K562 (cell line): ENCODE results near the gene PPP1R15B. TPM values are rescaled to one million over a fixed set of nuclear protein-coding genes. Genes with fewer than 3 reads are reported as not detected.

Experiments used
- ATAC-seq: fragments of 200-7000 bp; cut with Tn5 transposase; 3 replicates; pipeline ENCODE4 v1.9.1; 2020; ENCODE audit warnings: moderate library complexity
- BruUV-seq: library from RNA; stranded (reverse); fragments of 400-500 nt; replicated peaks from 2 replicates; lab custom pipeline; 2021; lab: Mats Ljungman, UMichigan
- CTCF ChIA-PET: fragments of 300-600 bp; formaldehyde crosslinking; extraction: SDS; loops from one replicate; lab custom pipeline; 2021; ENCODE audit warnings: low intra/inter-chr PET ratio; lab: Yijun Ruan, JAX
- POLR2A ChIA-PET: fragments of 300-600, 350-650 bp; sonication (Branson Sonifier 250); formaldehyde crosslinking; extraction: SDS; loops from one replicate; lab custom pipeline; 2021; ENCODE audit warnings: antibody characterized with exemption, inconsistent platforms; lab: Yijun Ruan, JAX
- DNase-seq, 4 experiments: peaks; one replicate each; pipeline versions ENCODE4 v3.0.0 to v3.0.0-alpha.2; 2011 to 2018; ENCODE audit warnings: low spot score in 3 of 4, mixed read lengths in 3 of 4; ENCODE audit errors: extremely low read depth in 1 of 4
- FAIRE-seq: peaks from 2 replicates; lab custom pipeline; 2011; peaks lifted over from hg19 to GRCh38; lab: Jason Lieb, UNC
- H2AFZ ChIP-seq: 2 replicates; pipeline ENCODE4 v1.6.0; 2011; ENCODE audit warnings: low read depth, low read length, control low read depth, inconsistent platforms
- H3K27ac ChIP-seq: fragments of 200-600 bp; 3 replicates; pipeline ENCODE4 v1.8.0; 2011; ENCODE audit warnings: low read depth, mild to moderate bottlenecking, control low read depth, inconsistent platforms, low read length, moderate library complexity, mixed read lengths; ENCODE audit errors: extremely low read depth
- H3K27me3 ChIP-seq, 2 experiments: fragments of 300-600 bp in 1 of 2; 2 replicates in 1 of 2; 3 replicates in 1 of 2; pipeline versions ENCODE4 v1.6.0 to v1.8.0; 2011; ENCODE audit warnings: inconsistent platforms in 2 of 2, low read length in 2 of 2, mild to moderate bottlenecking in 1 of 2, mixed read lengths in 1 of 2, moderate library complexity in 1 of 2; ENCODE audit not compliant: control insufficient read depth in 2 of 2, insufficient read depth in 2 of 2
- H3K36me3 ChIP-seq: fragments of 300-600 bp; 3 replicates; pipeline ENCODE4 v1.8.0; 2011; ENCODE audit warnings: mild to moderate bottlenecking, low read length, inconsistent platforms; ENCODE audit not compliant: control insufficient read depth, insufficient read depth
- H3K4me1 ChIP-seq, 2 experiments: fragments of 200-600 bp in 1 of 2; replicated peaks in 1 of 2; 2 replicates in 1 of 2; 3 replicates in 1 of 2; pipeline versions ENCODE4 v1.5.1 to v1.8.0; 2011; ENCODE audit warnings: inconsistent platforms in 2 of 2, low read length in 2 of 2, mild to moderate bottlenecking in 1 of 2, mixed read lengths in 1 of 2, moderate library complexity in 1 of 2; ENCODE audit not compliant: control insufficient read depth in 2 of 2, insufficient read depth in 2 of 2
- H3K4me2 ChIP-seq: 2 replicates; pipeline ENCODE4 v1.6.1; 2011; ENCODE audit warnings: low read length, control low read depth, inconsistent platforms, mixed read lengths; ENCODE audit not compliant: insufficient read depth
- H3K4me3 ChIP-seq: fragments of 200-600 bp; sonication (generic), shearing (Covaris generic); 2 replicates; pipeline ENCODE4 v1.5.1; 2016; ENCODE audit warnings: control low read depth, inconsistent platforms
- H3K79me2 ChIP-seq: fragments of 200-600 bp; 3 replicates; pipeline ENCODE4 v1.8.0; 2011; ENCODE audit warnings: low read length, inconsistent platforms; ENCODE audit not compliant: control insufficient read depth, insufficient read depth
- H3K9ac ChIP-seq, 2 experiments: 2 replicates each; pipeline versions ENCODE4 v1.6.0 to v1.6.1; 2011; ENCODE audit warnings: low read depth in 2 of 2, low read length in 2 of 2, control low read depth in 1 of 2, inconsistent platforms in 1 of 2, mild to moderate bottlenecking in 1 of 2, mixed read lengths in 1 of 2; ENCODE audit not compliant: insufficient read depth in 1 of 2
- H3K9me1 ChIP-seq: one replicate; pipeline ENCODE4 v1.6.0; 2011; ENCODE audit warnings: inconsistent platforms, mild to moderate bottlenecking, low read length, moderate library complexity; ENCODE audit not compliant: control insufficient read depth, insufficient read depth
- H3K9me3 ChIP-seq: replicated peaks from 2 replicates; pipeline ENCODE4 v1.5.1; 2011; ENCODE audit warnings: low read depth, low read length, inconsistent platforms; ENCODE audit not compliant: control insufficient read depth, insufficient read depth
- H4K20me1 ChIP-seq: replicated peaks from 2 replicates; pipeline ENCODE4 v1.6.1; 2011; ENCODE audit warnings: low read length, inconsistent platforms, mixed read lengths; ENCODE audit not compliant: control insufficient read depth, insufficient read depth
- BRF1 ChIP-seq: IDR thresholded peaks from 3 replicates; pipeline ENCODE4 v1.6.1; 2011; ENCODE audit warnings: borderline replicate concordance, mild to moderate bottlenecking; ENCODE audit not compliant: insufficient read length; ENCODE audit errors: extremely low read depth
- DACH1 ChIP-seq: fragments of 450-650 bp; IDR thresholded peaks from 2 replicates; pipeline ENCODE4 v1.6.1; 2018; ENCODE audit not compliant: partially characterized antibody
- EP400 ChIP-seq: fragments of 450-650 bp; IDR thresholded peaks from 2 replicates; pipeline ENCODE4 v1.6.1; 2017; ENCODE audit warnings: antibody characterized with exemption, mild to moderate bottlenecking, moderate library complexity
- ETV6 ChIP-seq, 3 experiments: fragments of 150-350 bp in 1 of 3; sonication (generic) in 1 of 3; formaldehyde crosslinking in 1 of 3; IDR thresholded peaks; 2 replicates each; pipeline versions ENCODE4 v1.6.1 to v1.8.0; 2014 to 2022; ENCODE audit warnings: borderline replicate concordance in 2 of 3, low read depth in 2 of 3, antibody characterized with exemption in 1 of 3, low read length in 1 of 3, mild to moderate bottlenecking in 1 of 3, missing genetic modification reagents in 1 of 3
- GABPA ChIP-seq: fragments of 200-800 bp; sonication (Bioruptor generic); conservative IDR thresholded peaks from 2 replicates; pipeline ENCODE4 v1.6.1; 2016; ENCODE audit warnings: low read depth, missing genetic modification characterization, missing compliant biosample characterization
- GATAD2B ChIP-seq: fragments of 450-650 bp; IDR thresholded peaks from 2 replicates; pipeline ENCODE4 v1.6.1; 2017; ENCODE audit warnings: mild to moderate bottlenecking, borderline replicate concordance
- HDAC3 ChIP-seq: fragments of 450-650 bp; IDR thresholded peaks from 2 replicates; pipeline ENCODE4 v1.6.1; 2018; ENCODE audit warnings: borderline replicate concordance, mild to moderate bottlenecking, moderate library complexity; ENCODE audit not compliant: partially characterized antibody
- KDM1A ChIP-seq, 2 experiments: fragments of 450-650 bp; IDR thresholded peaks; 2 replicates each; pipeline ENCODE4 v1.6.1; 2016; ENCODE audit warnings: mild to moderate bottlenecking in 2 of 2
- MTA2 ChIP-seq: fragments of 450-650 bp; IDR thresholded peaks from 2 replicates; pipeline ENCODE4 v1.6.1; 2016; ENCODE audit warnings: low read depth
- PHTF2 ChIP-seq: fragments of 250-450 bp; sonication (Bioruptor Pico); IDR thresholded peaks from 2 replicates; pipeline ENCODE4 v1.5.0; 2021; ENCODE audit warnings: mild to moderate bottlenecking
- POLR2AphosphoS2 ChIP-seq: IDR thresholded peaks from 2 replicates; pipeline ENCODE4 v1.6.1; 2012; ENCODE audit warnings: low read length, improper control_type of control experiment
- POLR2H ChIP-seq: IDR thresholded peaks from 2 replicates; pipeline ENCODE4 v1.6.1; 2016; ENCODE audit warnings: missing genetic modification characterization, low read depth, mild to moderate bottlenecking, control low read depth, missing compliant biosample characterization, moderate library complexity
- POLR3A ChIP-seq: IDR thresholded peaks from 2 replicates; pipeline ENCODE4 v1.6.1; 2011; ENCODE audit warnings: borderline replicate concordance, mild to moderate bottlenecking, moderate library complexity; ENCODE audit not compliant: insufficient read length, insufficient read depth; ENCODE audit errors: extremely low read depth
- RAD51 ChIP-seq: fragments of 450-650 bp; IDR thresholded peaks from 2 replicates; pipeline ENCODE4 v1.7.1; 2016; ENCODE audit warnings: low read depth, mild to moderate bottlenecking, borderline replicate concordance
- SMARCA5 ChIP-seq: fragments of 450-650 bp; IDR thresholded peaks from 2 replicates; pipeline ENCODE4 v1.6.1; 2016
- TBP ChIP-seq: optimal IDR thresholded peaks from 2 replicates; pipeline ENCODE3; 2011; ENCODE audit warnings: low read depth, low read length, improper control_type of control experiment
- WGBS: fragments of 100-300 bp; shearing (Covaris generic); methylation state at CpG from one replicate; pipeline ENCODE4 v1.1.6; 2016; ENCODE audit warnings: low coverage, mixed read lengths; ENCODE audit not compliant: insufficient coverage; ENCODE audit errors: missing lambda C conversion rate; 5-methylcytosine and 5-hydroxymethylcytosine counted together
- in situ Hi-C: fragments of 300-500 bp; cut with MboI; formaldehyde crosslinking; loops from 4 replicates; pipeline ENCODE4 v1.15.0; 2018; ENCODE audit warnings: inconsistent platforms, mixed read lengths
- intact Hi-C: fragments of 100-400 bp; cut with micrococcal nuclease; formaldehyde crosslinking; loops from 2 replicates; pipeline ENCODE4 v1.14.2; 2022
- polyA plus RNA-seq, 8 experiments: library from polyadenylated mRNA; depleted of rRNA in 4 of 8; stranded (reverse) in 5 of 8; unstranded in 3 of 8; fragments of >200 nt; fragmentation: Nextera tagmentation in 2 of 8; fragmentation: Illumina TruSeq in 1 of 8; extraction: Ambion mirVana in 2 of 8; extraction: Trizol in 1 of 8; gene quantifications; 2 replicates each; pipeline versions ENCODE4 v1.2.1 to v1.2.3, GENCODE V29; 2011 to 2014; ENCODE audit warnings: inconsistent platforms in 1 of 8, missing spikeins in 1 of 8
- total RNA-seq, 7 experiments: library from RNA; depleted of rRNA in 6 of 7; stranded (reverse); fragments of >200 nt in 6 of 7; fragmentation: Illumina TruSeq in 2 of 7; extraction: Trizol in 2 of 7; gene quantifications; 2 replicates each; pipeline versions ENCODE4 v1.2.1 to v1.2.3, GENCODE V29; 2011 to 2021; ENCODE audit warnings: low replicate concordance in 1 of 7
- TF ChIP-seq, protein P1 (sequence below): fragments of 250-450 bp; sonication (Bioruptor Pico); IDR thresholded peaks from 2 replicates; pipeline ENCODE4 v1.6.1; 2021; ENCODE audit warnings: mild to moderate bottlenecking
- TF ChIP-seq, protein P2 (sequence below): fragments of 450-650 bp; IDR thresholded peaks from 2 replicates; pipeline ENCODE4 v1.6.1; 2016; ENCODE audit warnings: mild to moderate bottlenecking
- TF ChIP-seq, protein P3 (sequence below): fragments of 250-450 bp; sonication (Bioruptor Pico); IDR thresholded peaks from 2 replicates; pipeline ENCODE4 v1.8.0; 2021; ENCODE audit warnings: moderate library complexity, mild to moderate bottlenecking, inconsistent platforms

The PPP1R15B gene
- total and polyA plus RNA-seq, 9 of the 15 experiments (the other 6 are each of a cell fraction or from before 2014, with no cell fraction given), result 17.0 to 48.1 (median 30.8) TPM

GRCh38 chr1:204407295-204407971 is 4.2 kb downstream of the PPP1R15B start:
- FAIRE-seq (no peak), ATAC-seq (no peak), DNase-seq (no peak)
- Histone ChIP-seq H3K9me1 (no peaks in the 10 kb centered on the region), H3K4me3 (peak overlapping the region; percentile 90), H2AFZ (no peak overlapping the region), H3K79me2 (peaks cover 83% of the 10 kb centered on the region), H3K27me3 (no peaks in the 10 kb centered on the region), H3K9me3 (no peaks in the 10 kb centered on the region), H4K20me1 (peaks cover 57% of the 10 kb centered on the region), H3K27ac (no peak overlapping the region; the same call in 2 of the 3 replicates), H3K4me2 (peak overlapping the region; percentile 99), H3K9ac (peak overlapping the region in 1 of 2 experiments; percentile 95; a peak in 3 of 4 replicates), H3K36me3 (peaks cover 80% of the 10 kb centered on the region), H3K4me1 (peaks cover 4 to 6% of the 10 kb centered on the region in 2 experiments; a peak in 4 of 5 replicates)
- CTCF ChIA-PET, result interaction anchor here (0.8 kb wide), 1 partner anchor 24 kb away, joined by 3 read pairs; no protein-coding TSS in a partner anchor
- WGBS, result 0% methylated on average over 3 of the region's 3 CpGs
- POLR2A ChIA-PET, result interaction anchor here (0.7 to 5.8 kb wide), 9 partner anchors 9 to 645 kb away, joined by 3 to 87 read pairs (median 3); partner anchors contain the start of gene MDM4
- intact Hi-C loops (no loop called here), in situ Hi-C loops (no loop called here)
- BruUV-seq, result no TSS peak
- TF ChIP-seq PHTF2 (CRISPR knock-in tag) (no peak), RAD51 (no peak), HDAC3 (no peak), EP400 (peak; percentile 7; the same call in 1 of the 2 replicates), SMARCA5 (no peak), KDM1A (IDR thresholded peaks at IDR 0.05) (peak in 1 of 2 experiments; percentile 56; a peak in 1 of 4 replicates), GATAD2B (0 out of 2 replicates have a peak, but pooled peaks have one; percentile 18), GABPA (tag) (no peak), POLR2AphosphoS2 (no peak), DACH1 (peak; percentile 74), ETV6 (IDR thresholded peaks at IDR 0.05; ENCODE audit: borderline replicate concordance in 1 of 2, low read depth in 2 of 2, low read length in 1 of 2) (no peak), ETV6 (CRISPR knock-in tag; IDR thresholded peaks at IDR 0.05; ENCODE audit: borderline replicate concordance) (no peak), POLR3A (no peak), POLR2H (peak; percentile 68; the same call in 1 of the 2 replicates), TBP (no peak), BRF1 (no peak), MTA2 (no peak)
- TF ChIP-seq, protein P1, sequence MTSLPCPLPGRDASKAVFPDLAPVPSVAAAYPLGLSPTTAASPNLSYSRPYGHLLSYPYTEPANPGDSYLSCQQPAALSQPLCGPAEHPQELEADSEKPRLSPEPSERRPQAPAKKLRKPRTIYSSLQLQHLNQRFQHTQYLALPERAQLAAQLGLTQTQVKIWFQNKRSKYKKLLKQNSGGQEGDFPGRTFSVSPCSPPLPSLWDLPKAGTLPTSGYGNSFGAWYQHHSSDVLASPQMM, result no peak
- TF ChIP-seq, protein P2, sequence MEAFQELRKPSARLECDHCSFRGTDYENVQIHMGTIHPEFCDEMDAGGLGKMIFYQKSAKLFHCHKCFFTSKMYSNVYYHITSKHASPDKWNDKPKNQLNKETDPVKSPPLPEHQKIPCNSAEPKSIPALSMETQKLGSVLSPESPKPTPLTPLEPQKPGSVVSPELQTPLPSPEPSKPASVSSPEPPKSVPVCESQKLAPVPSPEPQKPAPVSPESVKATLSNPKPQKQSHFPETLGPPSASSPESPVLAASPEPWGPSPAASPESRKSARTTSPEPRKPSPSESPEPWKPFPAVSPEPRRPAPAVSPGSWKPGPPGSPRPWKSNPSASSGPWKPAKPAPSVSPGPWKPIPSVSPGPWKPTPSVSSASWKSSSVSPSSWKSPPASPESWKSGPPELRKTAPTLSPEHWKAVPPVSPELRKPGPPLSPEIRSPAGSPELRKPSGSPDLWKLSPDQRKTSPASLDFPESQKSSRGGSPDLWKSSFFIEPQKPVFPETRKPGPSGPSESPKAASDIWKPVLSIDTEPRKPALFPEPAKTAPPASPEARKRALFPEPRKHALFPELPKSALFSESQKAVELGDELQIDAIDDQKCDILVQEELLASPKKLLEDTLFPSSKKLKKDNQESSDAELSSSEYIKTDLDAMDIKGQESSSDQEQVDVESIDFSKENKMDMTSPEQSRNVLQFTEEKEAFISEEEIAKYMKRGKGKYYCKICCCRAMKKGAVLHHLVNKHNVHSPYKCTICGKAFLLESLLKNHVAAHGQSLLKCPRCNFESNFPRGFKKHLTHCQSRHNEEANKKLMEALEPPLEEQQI, result no peak
- TF ChIP-seq, protein P3, sequence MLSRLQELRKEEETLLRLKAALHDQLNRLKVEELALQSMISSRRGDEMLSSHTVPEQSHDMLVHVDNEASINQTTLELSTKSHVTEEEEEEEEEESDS (CRISPR knock-in tag), result no peak
